Lower lobe of right lung (tissue), 2 donors: ENCODE results near the gene ATRNL1. TPM values are rescaled to one million over a fixed set of nuclear protein-coding genes. Genes with fewer than 3 reads are reported as not detected.
A peak's percentile ranks its signal among the peaks of the same experiment; 100 is the strongest.

Experiments
- ATAC-seq, 2 donors: fragments of 200-7000 bp; cut with Tn5 transposase; one replicate each; pipeline ENCODE4 v1.9.1; 2020 to 2022; ENCODE audit warnings: mild to moderate bottlenecking in 2 of 2, moderate library complexity in 2 of 2
- DNase-seq: peaks from one replicate; pipeline ENCODE4 v3.0.0-alpha.2; 2020
- H3K27ac ChIP-seq: fragments of 200-600 bp; one replicate; pipeline ENCODE4 v1.8.0; 2022
- H3K27me3 ChIP-seq: fragments of 200-600 bp; one replicate; pipeline ENCODE4 v1.8.0; 2022; ENCODE audit warnings: low read depth
- H3K36me3 ChIP-seq: fragments of 200-600 bp; one replicate; pipeline ENCODE4 v1.8.0; 2022; ENCODE audit warnings: mild to moderate bottlenecking
- H3K4me1 ChIP-seq: fragments of 200-600 bp; one replicate; pipeline ENCODE4 v1.8.0; 2022
- H3K4me3 ChIP-seq: fragments of 200-600 bp; one replicate; pipeline ENCODE4 v1.8.0; 2022; ENCODE audit warnings: mild to moderate bottlenecking
- H3K9me3 ChIP-seq: fragments of 200-600 bp; one replicate; pipeline ENCODE4 v1.8.0; 2022
- CTCF ChIP-seq: fragments of 200-600 bp; IDR thresholded peaks from one replicate; pipeline ENCODE4 v1.8.0; 2022; ENCODE audit warnings: antibody characterized with exemption, mild to moderate bottlenecking
- intact Hi-C: fragments of 100-400 bp; cut with DNase I; formaldehyde crosslinking; loops from one replicate; pipeline ENCODE4 v1.11.0; 2022
- total RNA-seq: library from RNA; stranded (reverse); fragmentation: NEBNext Ultra II Directional; extraction: Animal tissue kit (Norgen Biotek cat#: 25700); gene quantifications from one replicate; pipeline ENCODE4 v1.2.1, GENCODE V29; 2021
- donor health status: DM: no; HTN: yes; CAD: no; lungs with severe emphysema.

Gene ATRNL1
- total RNA-seq, 1 donor from 2014 or later: 0.92 TPM

- Histone ChIP-seq H3K4me3 (no peak overlapping the region), H3K27ac (no peak overlapping the region), H3K27me3 (no peaks in the 10 kb centered on the region), H3K36me3 (no peaks in the 10 kb centered on the region), H3K9me3 (peaks cover 6% of the 10 kb centered on the region), H3K4me1 (no peaks in the 10 kb centered on the region)
- DNase-seq: no peak
- intact Hi-C loops: no loop called here
- no peak for TF ChIP-seq CTCF
- no peak for ATAC-seq
Observed at GRCh38 chr10:115107830-115108229, 14.7 kb downstream of the ATRNL1 start.

- DNase-seq: no peak
- H3K27me3 ChIP-seq: no peaks in the 10 kb centered on the region
- ATAC-seq: no peak
- no peak overlapping the region for H3K4me3 ChIP-seq
- no peaks in the 10 kb centered on the region for H3K9me3 ChIP-seq
- no peaks in the 10 kb centered on the region for H3K36me3 ChIP-seq
- no peak for TF ChIP-seq CTCF
- intact Hi-C loops: no loop called here
- H3K27ac ChIP-seq: no peak overlapping the region
- H3K4me1 ChIP-seq: no peaks in the 10 kb centered on the region
Observed at GRCh38 chr10:115117301-115117700, 24.1 kb downstream of the ATRNL1 start.

- Histone ChIP-seq H3K4me3 (no peak overlapping the region), H3K4me1 (no peaks in the 10 kb centered on the region), H3K27ac (no peak overlapping the region), H3K27me3 (no peaks in the 10 kb centered on the region), H3K9me3 (no peaks in the 10 kb centered on the region), H3K36me3 (no peaks in the 10 kb centered on the region)
- ATAC-seq: no peak
- no peak for DNase-seq
- TF ChIP-seq CTCF: no peak
- intact Hi-C loops: no loop called here
Observed at GRCh38 chr10:115118346-115118745, 25.2 kb downstream of the ATRNL1 start.

- H3K4me3 ChIP-seq: no peak overlapping the region
- no peak overlapping the region for H3K27ac ChIP-seq
- no peak for DNase-seq
- no peaks in the 10 kb centered on the region for H3K9me3 ChIP-seq
- intact Hi-C loops: no loop called here
- TF ChIP-seq CTCF: no peak
- ATAC-seq: no peak
- no peaks in the 10 kb centered on the region for H3K27me3 ChIP-seq
- no peaks in the 10 kb centered on the region for H3K4me1 ChIP-seq
- H3K36me3 ChIP-seq: no peaks in the 10 kb centered on the region
Observed at GRCh38 chr10:115125505-115125904, 32.3 kb downstream of the ATRNL1 start.

- peak; percentile 26 for TF ChIP-seq CTCF
- no peaks in the 10 kb centered on the region for H3K4me1 ChIP-seq
- DNase-seq: no peak
- H3K27ac ChIP-seq: no peak overlapping the region
- intact Hi-C loops: no loop called here
- H3K4me3 ChIP-seq: no peak overlapping the region
- H3K27me3 ChIP-seq: no peaks in the 10 kb centered on the region
- no peak for ATAC-seq
- H3K36me3 ChIP-seq: no peaks in the 10 kb centered on the region
- no peaks in the 10 kb centered on the region for H3K9me3 ChIP-seq
Observed at GRCh38 chr10:115129752-115130151, 36.6 kb downstream of the ATRNL1 start.

GRCh38 chr10:115136616-115137015 lies 43.5 kb downstream of the ATRNL1 start:
- intact Hi-C loops: no loop called here
- H3K4me1 ChIP-seq: no peaks in the 10 kb centered on the region
- H3K36me3 ChIP-seq: no peaks in the 10 kb centered on the region
- no peaks in the 10 kb centered on the region for H3K9me3 ChIP-seq
- DNase-seq: no peak
- no peak overlapping the region for H3K27ac ChIP-seq
- ATAC-seq: no peak
- TF ChIP-seq CTCF: no peak
- H3K4me3 ChIP-seq: no peak overlapping the region
- no peaks in the 10 kb centered on the region for H3K27me3 ChIP-seq
